Measurements from ENCODE around the gene KIF18A.

DNA sequence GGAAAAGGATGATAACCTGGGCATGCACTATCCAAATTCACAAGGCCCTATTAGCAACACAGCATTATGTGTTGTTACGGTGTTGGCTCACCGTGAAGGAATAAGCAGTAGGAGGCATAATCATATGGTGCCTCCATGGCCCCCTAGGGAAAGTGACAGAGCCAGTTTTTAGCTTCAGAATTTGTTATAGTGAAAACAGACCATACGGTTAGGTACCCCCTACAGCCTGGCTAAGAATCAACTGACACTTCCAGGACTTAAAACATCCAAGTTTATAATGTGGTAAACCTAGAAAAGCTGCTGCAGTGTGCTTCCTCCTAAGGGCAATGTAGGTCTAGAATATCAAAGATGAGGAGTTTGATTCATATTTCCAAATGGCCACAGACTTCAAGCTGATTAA, 30.4 kb downstream of the KIF18A start:
- TF ChIP-seq, protein P1, sequence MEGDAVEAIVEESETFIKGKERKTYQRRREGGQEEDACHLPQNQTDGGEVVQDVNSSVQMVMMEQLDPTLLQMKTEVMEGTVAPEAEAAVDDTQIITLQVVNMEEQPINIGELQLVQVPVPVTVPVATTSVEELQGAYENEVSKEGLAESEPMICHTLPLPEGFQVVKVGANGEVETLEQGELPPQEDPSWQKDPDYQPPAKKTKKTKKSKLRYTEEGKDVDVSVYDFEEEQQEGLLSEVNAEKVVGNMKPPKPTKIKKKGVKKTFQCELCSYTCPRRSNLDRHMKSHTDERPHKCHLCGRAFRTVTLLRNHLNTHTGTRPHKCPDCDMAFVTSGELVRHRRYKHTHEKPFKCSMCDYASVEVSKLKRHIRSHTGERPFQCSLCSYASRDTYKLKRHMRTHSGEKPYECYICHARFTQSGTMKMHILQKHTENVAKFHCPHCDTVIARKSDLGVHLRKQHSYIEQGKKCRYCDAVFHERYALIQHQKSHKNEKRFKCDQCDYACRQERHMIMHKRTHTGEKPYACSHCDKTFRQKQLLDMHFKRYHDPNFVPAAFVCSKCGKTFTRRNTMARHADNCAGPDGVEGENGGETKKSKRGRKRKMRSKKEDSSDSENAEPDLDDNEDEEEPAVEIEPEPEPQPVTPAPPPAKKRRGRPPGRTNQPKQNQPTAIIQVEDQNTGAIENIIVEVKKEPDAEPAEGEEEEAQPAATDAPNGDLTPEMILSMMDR (IDR thresholded peaks at IDR 0.05 in 8 of 11, conservative IDR thresholded peaks at IDR 0.05 in 3 of 11) = no peak
- TF ChIP-seq POLR2A (IDR thresholded peaks at IDR 0.05) (no peak), POLR2AphosphoS5 (IDR thresholded peaks at IDR 0.05) (no peak)
